H9 (cell line): ENCODE results near the gene RHBDL1. TPM values are rescaled to one million over a fixed set of nuclear protein-coding genes. Genes with fewer than 3 reads are reported as not detected.

Experiments
- DNase-seq: peaks from one replicate; pipeline ENCODE4 v3.0.0-alpha.2; 2017
- H2AFZ ChIP-seq: one replicate; pipeline ENCODE4 v1.6.1; 2013; ENCODE audit warnings: mild to moderate bottlenecking, low read length, control low read depth, moderate library complexity
- H2AK5ac ChIP-seq: 2 replicates; pipeline ENCODE4 v1.6.1; 2013; ENCODE audit warnings: low read length, control low read depth, mixed read lengths; ENCODE audit not compliant: insufficient read length
- H2BK120ac ChIP-seq: one replicate; pipeline ENCODE4 v1.6.1; 2013; ENCODE audit warnings: low read depth, mild to moderate bottlenecking, low read length, control low read depth, inconsistent platforms; ENCODE audit not compliant: poor library complexity, severe bottlenecking
- H2BK12ac ChIP-seq: 2 replicates; pipeline ENCODE4 v1.6.1; 2013; ENCODE audit warnings: low read length, control low read depth, mixed read lengths, low read depth; ENCODE audit not compliant: insufficient read length
- H2BK15ac ChIP-seq: 2 replicates; pipeline ENCODE4 v1.6.1; 2013; ENCODE audit warnings: low read depth, low read length, control low read depth
- H2BK20ac ChIP-seq: one replicate; pipeline ENCODE4 v1.6.1; 2013; ENCODE audit warnings: low read depth, mild to moderate bottlenecking, low read length, control low read depth, inconsistent platforms; ENCODE audit not compliant: poor library complexity, severe bottlenecking
- H2BK5ac ChIP-seq: 2 replicates; pipeline ENCODE4 v1.6.1; 2013; ENCODE audit warnings: low read length, control low read depth, mixed read lengths; ENCODE audit not compliant: insufficient read length
- H3K14ac ChIP-seq: 2 replicates; pipeline ENCODE4 v1.6.1; 2013; ENCODE audit warnings: low read length, control low read depth; ENCODE audit not compliant: insufficient read depth
- H3K18ac ChIP-seq: 2 replicates; pipeline ENCODE4 v1.6.1; 2013; ENCODE audit warnings: low read depth, mild to moderate bottlenecking, mixed read lengths, low read length, control low read depth; ENCODE audit not compliant: insufficient read length
- H3K23ac ChIP-seq: 2 replicates; pipeline ENCODE4 v1.6.1; 2013; ENCODE audit warnings: low read length, control low read depth, mixed read lengths, low read depth; ENCODE audit not compliant: insufficient read length
- H3K23me2 ChIP-seq: 2 replicates; pipeline ENCODE4 v1.6.1; 2013; ENCODE audit warnings: low read depth, mild to moderate bottlenecking, mixed read lengths, low read length, control low read depth; ENCODE audit not compliant: insufficient read length, poor library complexity, severe bottlenecking
- H3K27ac ChIP-seq: 2 replicates; pipeline ENCODE4 v1.5.1; 2013; ENCODE audit warnings: low read length, control low read depth, mixed read lengths, low read depth; ENCODE audit not compliant: insufficient read length
- H3K27me3 ChIP-seq: 2 replicates; pipeline ENCODE4 v1.6.1; 2013; ENCODE audit warnings: low read length, control low read depth, inconsistent platforms; ENCODE audit not compliant: insufficient read depth
- H3K4ac ChIP-seq: 2 replicates; pipeline ENCODE4 v1.6.1; 2013; ENCODE audit warnings: low read depth, mild to moderate bottlenecking, control low read depth, inconsistent platforms, low read length, moderate library complexity
- H3K4me1 ChIP-seq: 2 replicates; pipeline ENCODE4 v1.6.1; 2013; ENCODE audit warnings: low read length, control low read depth, inconsistent platforms; ENCODE audit not compliant: insufficient read depth
- H3K4me2 ChIP-seq: 2 replicates; pipeline ENCODE4 v1.6.1; 2013; ENCODE audit warnings: low read length, control low read depth, mixed read lengths; ENCODE audit not compliant: insufficient read length, insufficient read depth
- H3K56ac ChIP-seq: 2 replicates; pipeline ENCODE4 v1.6.1; 2013; ENCODE audit warnings: low read depth, mild to moderate bottlenecking, mixed read lengths, low read length, control low read depth; ENCODE audit not compliant: insufficient read length
- H3K79me1 ChIP-seq: 2 replicates; pipeline ENCODE4 v1.6.1; 2013; ENCODE audit warnings: low read depth, mild to moderate bottlenecking, moderate library complexity, low read length, control low read depth, inconsistent platforms; ENCODE audit not compliant: insufficient read depth, poor library complexity, severe bottlenecking
- H3K79me2 ChIP-seq: 2 replicates; pipeline ENCODE4 v1.6.1; 2013; ENCODE audit warnings: low read length, control low read depth, inconsistent platforms; ENCODE audit not compliant: insufficient read depth
- H3K9ac ChIP-seq: 2 replicates; pipeline ENCODE4 v1.6.1; 2013; ENCODE audit warnings: low read length, control low read depth, mixed read lengths; ENCODE audit not compliant: insufficient read length; ENCODE audit errors: extremely low read depth
- H3K9me3 ChIP-seq: one replicate; pipeline ENCODE4 v1.6.1; 2013; ENCODE audit warnings: low read depth, low read length, inconsistent platforms; ENCODE audit not compliant: control insufficient read depth
- H3T11ph ChIP-seq: one replicate; pipeline ENCODE4 v1.6.1; 2013; ENCODE audit warnings: mild to moderate bottlenecking, low read length, control low read depth, inconsistent platforms
- H4K20me1 ChIP-seq: one replicate; pipeline ENCODE4 v1.6.1; 2013; ENCODE audit not compliant: control insufficient read depth, insufficient read length, insufficient read depth
- H4K5ac ChIP-seq: 2 replicates; pipeline ENCODE4 v1.6.1; 2013; ENCODE audit warnings: low read depth, mild to moderate bottlenecking, mixed read lengths, low read length, control low read depth; ENCODE audit not compliant: insufficient read length
- H4K8ac ChIP-seq: replicated peaks from 2 replicates; pipeline ENCODE4 v1.6.1; 2013; ENCODE audit warnings: low read length, control low read depth, mixed read lengths, low read depth; ENCODE audit not compliant: insufficient read length
- H4K91ac ChIP-seq: 2 replicates; pipeline ENCODE4 v1.6.1; 2013; ENCODE audit warnings: low read depth, mild to moderate bottlenecking, moderate library complexity, mixed read lengths, low read length, control low read depth; ENCODE audit not compliant: insufficient read length
- H3K27ac Mint-ChIP-seq, 3 experiments: 2 replicates in 2 of 3; 3 replicates in 1 of 3; pipeline ENCODE4 v1.8.0; 2020 to 2021; ENCODE audit warnings: mixed read lengths in 3 of 3, mild to moderate bottlenecking in 1 of 3, moderate library complexity in 1 of 3
- H3K27me3 Mint-ChIP-seq: 2 replicates; pipeline ENCODE4 v1.8.0; 2021; ENCODE audit warnings: low read depth, mild to moderate bottlenecking, moderate library complexity, mixed read lengths
- H3K36me3 Mint-ChIP-seq, 3 experiments: 2 replicates in 2 of 3; 3 replicates in 1 of 3; pipeline ENCODE4 v1.8.0; 2020 to 2021; ENCODE audit warnings: low read depth in 3 of 3, mixed read lengths in 3 of 3; ENCODE audit not compliant: insufficient read depth in 1 of 3
- H3K4me1 Mint-ChIP-seq, 2 experiments: 2 replicates each; pipeline ENCODE4 v1.8.0; 2020; ENCODE audit warnings: mixed read lengths in 2 of 2
- H3K4me3 Mint-ChIP-seq, 2 experiments: 2 replicates in 1 of 2; 3 replicates in 1 of 2; pipeline ENCODE4 v1.8.0; 2020 to 2021; ENCODE audit warnings: mild to moderate bottlenecking in 2 of 2, mixed read lengths in 2 of 2, moderate library complexity in 1 of 2
- H3K9me3 Mint-ChIP-seq, 2 experiments: 2 replicates in 1 of 2; 3 replicates in 1 of 2; pipeline ENCODE4 v1.8.0; 2020; ENCODE audit warnings: mild to moderate bottlenecking in 2 of 2, mixed read lengths in 2 of 2, moderate library complexity in 1 of 2
- WGBS: extraction: QIAGEN DNeasy Blood & Tissue Kit; methylation state at CpG from one replicate; pipeline ENCODE4 v1.1.7; 2013; ENCODE audit warnings: missing lambda C conversion rate, low lambda C conversion rate, mixed read lengths; ENCODE audit not compliant: insufficient read length; ENCODE audit errors: extremely low coverage; 5-methylcytosine and 5-hydroxymethylcytosine counted together
- total RNA-seq: library from RNA; stranded (reverse); gene quantifications from 2 replicates; pipeline ENCODE4 v1.2.1, GENCODE V29; 2021
- TF ChIP-seq, protein P1 (sequence below): fragments of 200-600 bp; sonication (generic); conservative IDR thresholded peaks from 3 replicates; pipeline ENCODE4 v1.8.0; 2021; ENCODE audit warnings: antibody characterized with exemption, mild to moderate bottlenecking

RHBDL1 gene
- total RNA-seq, 1 experiment from 2014 or later: 7.6 TPM

DNA sequence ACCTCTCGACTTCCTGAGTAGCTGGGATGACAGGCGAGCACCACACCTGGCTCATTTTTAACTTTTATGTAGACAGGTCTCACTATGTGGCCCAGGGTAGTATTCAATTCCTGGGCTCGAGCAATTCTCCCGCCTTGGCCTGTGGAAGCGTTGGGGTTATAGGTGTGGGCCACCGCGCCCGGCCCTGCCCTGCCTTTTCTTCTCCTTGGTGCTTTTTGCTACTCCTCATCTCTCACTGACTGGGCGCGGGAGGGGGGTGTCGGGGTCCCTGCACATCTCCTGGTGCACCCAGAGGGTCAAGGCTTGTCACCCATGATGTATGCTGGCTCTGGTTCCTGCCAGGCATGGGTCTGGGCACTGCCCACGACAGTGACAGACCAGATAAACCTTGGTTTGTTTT, 30.9 kb upstream of the RHBDL1 start:
- no peak overlapping the region for H4K5ac ChIP-seq
- no peaks in the 10 kb centered on the region for H4K20me1 ChIP-seq
- no peak overlapping the region for H3K4ac ChIP-seq
- H3K4me2 ChIP-seq: no peak overlapping the region
- H3K23me2 ChIP-seq: peaks cover 14% of the 10 kb centered on the region
- H3K9me3 ChIP-seq: no peaks in the 10 kb centered on the region
- no peak overlapping the region for H2BK15ac ChIP-seq
- no peak overlapping the region for H2AFZ ChIP-seq
- H3K27me3 ChIP-seq: no peaks in the 10 kb centered on the region
- Mint-ChIP-seq H3K9me3 (no peaks in the 10 kb centered on the region), H3K4me1 (peaks cover 2 to 14% of the 10 kb centered on the region in 2 experiments), H3K27ac (no peak overlapping the region; a peak in 2 of 7 replicates), H3K36me3 (peaks cover 2 to 15% (median 4%) of the 10 kb centered on the region in 3 experiments; a peak in 4 of 7 replicates), H3K27me3 (no peaks in the 10 kb centered on the region; the same call in 1 of the 2 replicates), H3K4me3 (peak overlapping the region in 1 of 2 experiments; percentile 68; a peak in 2 of 5 replicates)
- no peak overlapping the region for H3K18ac ChIP-seq
- no peaks in the 10 kb centered on the region for H3K79me1 ChIP-seq
- no peak overlapping the region for H4K91ac ChIP-seq
- no peaks in the 10 kb centered on the region for H3K79me2 ChIP-seq
- H3K56ac ChIP-seq: no peak overlapping the region
- TF ChIP-seq, protein P1, sequence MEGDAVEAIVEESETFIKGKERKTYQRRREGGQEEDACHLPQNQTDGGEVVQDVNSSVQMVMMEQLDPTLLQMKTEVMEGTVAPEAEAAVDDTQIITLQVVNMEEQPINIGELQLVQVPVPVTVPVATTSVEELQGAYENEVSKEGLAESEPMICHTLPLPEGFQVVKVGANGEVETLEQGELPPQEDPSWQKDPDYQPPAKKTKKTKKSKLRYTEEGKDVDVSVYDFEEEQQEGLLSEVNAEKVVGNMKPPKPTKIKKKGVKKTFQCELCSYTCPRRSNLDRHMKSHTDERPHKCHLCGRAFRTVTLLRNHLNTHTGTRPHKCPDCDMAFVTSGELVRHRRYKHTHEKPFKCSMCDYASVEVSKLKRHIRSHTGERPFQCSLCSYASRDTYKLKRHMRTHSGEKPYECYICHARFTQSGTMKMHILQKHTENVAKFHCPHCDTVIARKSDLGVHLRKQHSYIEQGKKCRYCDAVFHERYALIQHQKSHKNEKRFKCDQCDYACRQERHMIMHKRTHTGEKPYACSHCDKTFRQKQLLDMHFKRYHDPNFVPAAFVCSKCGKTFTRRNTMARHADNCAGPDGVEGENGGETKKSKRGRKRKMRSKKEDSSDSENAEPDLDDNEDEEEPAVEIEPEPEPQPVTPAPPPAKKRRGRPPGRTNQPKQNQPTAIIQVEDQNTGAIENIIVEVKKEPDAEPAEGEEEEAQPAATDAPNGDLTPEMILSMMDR: no peak
- no peak for DNase-seq
- H2BK20ac ChIP-seq: no peak overlapping the region
- H2AK5ac ChIP-seq: no peak overlapping the region
- H4K8ac ChIP-seq: no peak overlapping the region
- no peak overlapping the region for H2BK5ac ChIP-seq
- WGBS: no CpG with 5 or more reads among the region's 12 CpGs
- H3K23ac ChIP-seq: no peak overlapping the region
- H2BK12ac ChIP-seq: no peak overlapping the region
- no peak overlapping the region for H3T11ph ChIP-seq
- H3K14ac ChIP-seq: no peak overlapping the region
- H3K27ac ChIP-seq: no peak overlapping the region
- H3K4me1 ChIP-seq: no peaks in the 10 kb centered on the region; the same call in 1 of the 2 replicates
- no peak overlapping the region for H2BK120ac ChIP-seq
- H3K9ac ChIP-seq: no peak overlapping the region
